Osteocyte (in vitro differentiated cells): ENCODE data around the gene CELF4. TPM values are rescaled to one million over a fixed set of nuclear protein-coding genes. Genes with fewer than 3 reads are reported as not detected.
A peak's percentile ranks its signal among the peaks of the same experiment; 100 is the strongest.

Experiments used
- DNase-seq: peaks from one replicate; pipeline ENCODE4 v3.0.0; 2021; ENCODE audit warnings: mixed read lengths; ENCODE audit not compliant: unreplicated experiment; ENCODE audit errors: extremely low spot score
- H3K27ac Mint-ChIP-seq: one replicate; pipeline ENCODE4 v1.8.0; 2021; ENCODE audit warnings: mild to moderate bottlenecking, mixed read lengths; ENCODE audit not compliant: unreplicated experiment
- H3K27me3 Mint-ChIP-seq: one replicate; pipeline ENCODE4 v1.8.0; 2021; ENCODE audit warnings: mixed read lengths; ENCODE audit not compliant: unreplicated experiment
- H3K36me3 Mint-ChIP-seq: one replicate; pipeline ENCODE4 v1.8.0; 2021; ENCODE audit warnings: mixed read lengths; ENCODE audit not compliant: unreplicated experiment
- H3K4me1 Mint-ChIP-seq: one replicate; pipeline ENCODE4 v1.8.0; 2021; ENCODE audit warnings: mixed read lengths; ENCODE audit not compliant: unreplicated experiment
- H3K4me3 Mint-ChIP-seq: one replicate; pipeline ENCODE4 v1.8.0; 2021; ENCODE audit warnings: mild to moderate bottlenecking, moderate library complexity, mixed read lengths; ENCODE audit not compliant: unreplicated experiment
- H3K9me3 Mint-ChIP-seq: one replicate; pipeline ENCODE4 v1.8.0; 2021; ENCODE audit warnings: mixed read lengths; ENCODE audit not compliant: unreplicated experiment
- total RNA-seq: library from RNA; stranded (reverse); gene quantifications from 2 replicates; pipeline ENCODE4 v1.2.1, GENCODE V29; 2021
- TF ChIP-seq, protein P1 (sequence below): fragments of 200-600 bp; sonication (generic); IDR thresholded peaks from 2 replicates; pipeline ENCODE4 v1.5.0; 2021; ENCODE audit warnings: antibody characterized with exemption, mild to moderate bottlenecking, moderate library complexity

The CELF4 gene
- total RNA-seq, 1 donor from 2014 or later = not detected

DNA sequence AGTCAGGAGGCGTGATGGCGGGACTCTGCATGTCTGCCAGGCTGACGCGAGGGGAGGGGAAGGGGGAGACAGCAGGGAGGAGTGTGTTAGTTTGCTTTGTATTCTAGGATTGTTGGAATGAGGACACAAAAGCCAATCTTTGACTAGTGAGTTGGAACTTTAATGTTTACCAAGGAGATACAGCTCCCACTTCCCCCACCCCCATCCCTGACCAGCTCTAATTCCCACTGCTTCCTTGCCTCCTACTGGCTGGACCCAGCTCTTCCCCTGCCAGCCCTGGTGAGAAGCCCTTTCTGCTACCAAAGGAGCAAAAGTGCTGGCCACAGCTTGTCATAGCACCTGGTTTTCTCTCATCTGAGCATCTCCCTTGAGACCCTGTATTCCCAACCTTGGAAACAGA is 84.5 kb downstream of the CELF4 start:
- Mint-ChIP-seq H3K4me3 (no peak overlapping the region), H3K4me1 (peaks cover 5% of the 10 kb centered on the region), H3K27me3 (peaks cover 25% of the 10 kb centered on the region), H3K36me3 (no peaks in the 10 kb centered on the region), H3K27ac (no peak overlapping the region), H3K9me3 (no peaks in the 10 kb centered on the region)
- TF ChIP-seq, protein P1, sequence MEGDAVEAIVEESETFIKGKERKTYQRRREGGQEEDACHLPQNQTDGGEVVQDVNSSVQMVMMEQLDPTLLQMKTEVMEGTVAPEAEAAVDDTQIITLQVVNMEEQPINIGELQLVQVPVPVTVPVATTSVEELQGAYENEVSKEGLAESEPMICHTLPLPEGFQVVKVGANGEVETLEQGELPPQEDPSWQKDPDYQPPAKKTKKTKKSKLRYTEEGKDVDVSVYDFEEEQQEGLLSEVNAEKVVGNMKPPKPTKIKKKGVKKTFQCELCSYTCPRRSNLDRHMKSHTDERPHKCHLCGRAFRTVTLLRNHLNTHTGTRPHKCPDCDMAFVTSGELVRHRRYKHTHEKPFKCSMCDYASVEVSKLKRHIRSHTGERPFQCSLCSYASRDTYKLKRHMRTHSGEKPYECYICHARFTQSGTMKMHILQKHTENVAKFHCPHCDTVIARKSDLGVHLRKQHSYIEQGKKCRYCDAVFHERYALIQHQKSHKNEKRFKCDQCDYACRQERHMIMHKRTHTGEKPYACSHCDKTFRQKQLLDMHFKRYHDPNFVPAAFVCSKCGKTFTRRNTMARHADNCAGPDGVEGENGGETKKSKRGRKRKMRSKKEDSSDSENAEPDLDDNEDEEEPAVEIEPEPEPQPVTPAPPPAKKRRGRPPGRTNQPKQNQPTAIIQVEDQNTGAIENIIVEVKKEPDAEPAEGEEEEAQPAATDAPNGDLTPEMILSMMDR = no peak
- DNase-seq = no peak

DNA sequence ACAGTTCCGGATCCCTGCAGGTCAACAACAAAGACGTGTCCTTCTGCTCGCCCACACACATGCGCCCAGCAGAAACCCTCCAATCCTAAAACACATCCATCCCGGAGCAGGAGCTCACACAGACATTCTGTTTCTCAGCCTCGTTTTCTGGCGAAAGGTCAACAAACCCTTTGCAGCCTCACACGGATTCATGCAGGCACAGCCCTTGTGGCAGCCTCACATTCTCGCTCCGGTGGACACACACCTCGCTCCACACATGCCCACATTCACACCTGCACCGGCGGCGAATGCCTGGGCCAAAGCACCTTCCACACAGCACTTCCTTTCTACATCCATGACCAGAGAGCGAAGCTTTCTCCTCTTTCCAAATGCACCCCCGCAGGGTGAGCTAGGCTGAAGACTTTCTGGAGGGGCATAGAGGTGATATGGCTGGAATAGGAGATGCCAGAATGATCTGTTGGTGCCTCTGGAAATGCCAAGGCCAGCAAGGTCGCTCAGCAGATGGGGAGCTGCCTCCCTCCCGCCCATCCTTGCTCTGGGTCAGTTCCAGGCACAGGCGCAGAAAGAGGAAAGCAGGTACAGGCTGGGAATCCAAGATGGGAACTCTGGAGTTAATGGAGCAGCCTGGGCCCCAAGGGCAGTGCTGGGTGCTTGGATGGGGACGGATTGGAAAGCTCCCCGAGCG is 88.8 kb downstream of the CELF4 start:
- TF ChIP-seq, protein P1 = no peak
- no peaks in the 10 kb centered on the region for H3K36me3 Mint-ChIP-seq
- no peak overlapping the region for H3K27ac Mint-ChIP-seq
- H3K4me1 Mint-ChIP-seq = no peaks in the 10 kb centered on the region
- H3K9me3 Mint-ChIP-seq = no peaks in the 10 kb centered on the region
- DNase-seq = no peak
- peaks cover 8% of the 10 kb centered on the region for H3K27me3 Mint-ChIP-seq
- no peak overlapping the region for H3K4me3 Mint-ChIP-seq

DNA sequence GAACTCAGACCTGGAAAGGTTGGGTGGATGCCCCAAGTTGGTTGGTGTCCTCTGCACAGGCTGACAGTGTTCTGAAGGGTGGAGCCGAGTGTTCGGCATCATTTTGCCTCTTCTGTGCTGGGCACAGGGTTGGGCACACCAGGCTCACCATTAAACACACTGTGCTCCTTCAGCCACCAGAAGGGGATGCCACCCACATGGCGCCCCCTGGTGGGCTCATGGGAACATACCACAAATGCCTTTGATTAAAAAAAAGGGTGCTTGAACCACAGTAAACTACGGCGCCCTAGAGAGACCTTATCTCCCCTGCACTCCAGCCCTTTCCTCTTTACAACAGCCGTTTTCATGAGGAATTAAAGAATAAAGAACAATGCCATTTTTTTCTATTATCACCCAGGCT is 89.4 kb downstream of the CELF4 start:
- Mint-ChIP-seq H3K4me1 (no peaks in the 10 kb centered on the region), H3K9me3 (no peaks in the 10 kb centered on the region), H3K4me3 (no peak overlapping the region), H3K36me3 (no peaks in the 10 kb centered on the region), H3K27me3 (peaks cover 6% of the 10 kb centered on the region), H3K27ac (no peak overlapping the region)
- no peak for DNase-seq
- TF ChIP-seq, protein P1 = peak; percentile 41

DNA sequence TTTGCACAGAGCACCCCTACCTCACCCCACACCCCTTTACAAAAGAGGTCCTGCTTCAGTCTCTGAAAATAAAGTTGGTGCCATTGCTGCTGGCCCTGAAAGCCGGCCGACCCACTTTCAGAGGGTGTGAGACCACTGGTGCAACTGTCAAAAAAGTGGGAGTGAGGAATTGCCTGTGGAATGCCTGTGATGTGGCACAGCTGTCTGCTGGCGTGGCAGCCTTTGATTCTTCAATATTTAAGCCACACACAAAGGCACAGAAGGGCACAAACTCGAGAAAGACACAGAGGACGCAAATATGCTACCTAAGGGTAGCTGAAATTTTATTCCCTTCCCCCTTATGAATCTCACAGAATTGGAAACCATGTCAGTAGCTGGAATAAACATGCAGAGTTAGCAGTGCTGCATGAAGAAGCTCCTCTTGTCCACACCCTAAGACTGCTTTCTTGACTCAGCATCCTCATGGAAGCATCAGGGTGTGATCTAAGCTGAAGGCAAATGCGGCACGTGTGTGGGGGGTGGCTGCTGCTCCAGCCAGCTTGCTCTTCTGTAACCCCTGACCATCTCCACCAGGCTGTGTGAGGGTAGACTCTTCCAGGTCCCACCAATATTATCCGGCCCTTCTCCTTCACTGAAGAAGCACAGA is 92.3 kb downstream of the CELF4 start:
- H3K9me3 Mint-ChIP-seq = no peaks in the 10 kb centered on the region
- H3K27ac Mint-ChIP-seq = no peak overlapping the region
- no peak overlapping the region for H3K4me3 Mint-ChIP-seq
- H3K36me3 Mint-ChIP-seq = no peaks in the 10 kb centered on the region
- DNase-seq = no peak
- TF ChIP-seq, protein P1 = no peak
- H3K4me1 Mint-ChIP-seq = no peaks in the 10 kb centered on the region
- peaks cover 4% of the 10 kb centered on the region for H3K27me3 Mint-ChIP-seq

DNA sequence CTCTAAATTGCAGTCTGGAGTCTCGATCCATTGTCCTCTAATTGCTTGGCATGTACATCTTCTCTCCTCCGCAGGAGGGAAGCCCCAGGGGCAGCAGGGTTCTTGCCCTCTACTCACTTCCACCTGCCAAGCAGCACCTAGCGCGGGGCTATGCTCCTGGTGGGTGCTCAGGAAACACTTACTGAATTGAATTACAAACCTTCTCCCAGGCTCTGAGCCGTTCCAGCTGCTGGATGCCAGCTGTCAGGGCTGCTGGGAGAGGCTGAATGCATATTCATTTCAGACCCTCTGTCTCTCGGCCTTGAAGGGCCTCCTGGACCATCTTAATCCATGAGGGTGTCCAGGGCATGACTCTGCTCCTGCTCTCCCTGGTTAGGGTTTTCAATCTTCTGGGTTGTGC is 94.0 kb downstream of the CELF4 start:
- Mint-ChIP-seq H3K9me3 (no peaks in the 10 kb centered on the region), H3K36me3 (no peaks in the 10 kb centered on the region)

More for the DNA sequence above, 94.0 kb downstream of the CELF4 start:
- no peak for DNase-seq
- H3K27ac Mint-ChIP-seq = no peak overlapping the region
- H3K4me3 Mint-ChIP-seq = no peak overlapping the region
- H3K27me3 Mint-ChIP-seq = peaks cover 3% of the 10 kb centered on the region
- no peaks in the 10 kb centered on the region for H3K4me1 Mint-ChIP-seq
- TF ChIP-seq, protein P1 = no peak
